Measurements from ENCODE around the gene ENO4. TPM values are rescaled to one million over a fixed set of nuclear protein-coding genes. Genes with fewer than 3 reads are reported as not detected.

ENO4 gene
- total and polyA plus RNA-seq, 10 of the 15 experiments (the other 5 are each of a cell fraction or from before 2014, with no cell fraction given), result 0.12 to 0.37 (median 0.18) TPM; not detected in 7

GRCh38 chr10:116800286-116800929, 48.9 kb upstream of the ENO4 start:
- Histone ChIP-seq H3K4me1 (ENCODE audit: control insufficient read depth, insufficient read depth, low read length) (no peaks in the 10 kb centered on the region), H3K27me3 (replicated peaks in 1 of 2; ENCODE audit: control insufficient read depth in 2 of 2, insufficient read depth in 2 of 2, low read length in 1 of 2) (no peaks in the 10 kb centered on the region), H3K9ac (ENCODE audit: control insufficient read depth, insufficient read depth, low read length) (no peak overlapping the region), H3K4me2 (ENCODE audit: control insufficient read depth, insufficient read depth) (no peak overlapping the region), H3K27ac (ENCODE audit: control insufficient read depth, insufficient read depth) (no peak overlapping the region), H3K9me3 (replicated peaks; ENCODE audit: control insufficient read depth, insufficient read depth, low read length) (no peaks in the 10 kb centered on the region), H3K36me3 (ENCODE audit: control insufficient read depth in 2 of 2, insufficient read depth in 2 of 2, low read length in 1 of 2) (no peaks in the 10 kb centered on the region), H2AFZ (ENCODE audit: control insufficient read depth, low read depth, low read length) (no peak overlapping the region), H3K4me3 (no peak overlapping the region), H4K20me1 (ENCODE audit: control insufficient read depth, insufficient read depth) (no peaks in the 10 kb centered on the region), H3K79me2 (ENCODE audit: control insufficient read depth, insufficient read depth, low read length) (no peaks in the 10 kb centered on the region)
- ChIA-PET SMC1A (ENCODE audit: uncharacterized antibody, unreplicated experiment) (interaction anchor here (0.8 to 2.9 kb wide), 4 partner anchors 17 to 374 kb away, joined by 4 to 13 read pairs (median 4); no protein-coding TSS in a partner anchor), POLR2A (no interaction called here), CTCF (interaction anchor here (1.2 to 10.2 kb wide), 5 partner anchors 9 to 371 kb away, joined by 3 to 286 read pairs (median 5); no protein-coding TSS in a partner anchor), RAD21 (ENCODE audit: unreplicated experiment) (interaction anchor here (1.4 to 1.6 kb wide), 2 partner anchors 12 to 374 kb away, joined by 3 to 5 read pairs; no protein-coding TSS in a partner anchor)
- ATAC-seq, result no peak
- BruUV-seq (replicated peaks), result no TSS peak
- intact Hi-C loops (cut with micrococcal nuclease; ENCODE audit: unreplicated experiment) (no loop called here), in situ Hi-C loops (cut with MboI) (no loop called here)
- DNase-seq (ENCODE audit: low read depth, low spot score), result no peak
- FAIRE-seq, result no peak
- 61% methylated on average over 9 of the region's 9 CpGs for WGBS (ENCODE audit: insufficient coverage, insufficient replicate concordance, low lambda C conversion rate, missing lambda C conversion rate)
- TF ChIP-seq SMARCA5 (IDR thresholded peaks at IDR 0.05), result no peak
- TF ChIP-seq IRF3 (IDR thresholded peaks at IDR 0.05), result no peak
- no peak for TF ChIP-seq ATF7 (IDR thresholded peaks at IDR 0.05; ENCODE audit: low read depth)
- TF ChIP-seq MEF2B (IDR thresholded peaks at IDR 0.05; ENCODE audit: partially characterized antibody, poor library complexity, severe bottlenecking), result no peak
- no peak for TF ChIP-seq BCL3 (IDR thresholded peaks at IDR 0.05; ENCODE audit: borderline replicate concordance, insufficient read depth, low read depth, low read length, poor library complexity, severe bottlenecking)
- TF ChIP-seq SMC3 (IDR thresholded peaks at IDR 0.05; ENCODE audit: borderline replicate concordance, low read length), result no peak
- TF ChIP-seq HDAC6 (IDR thresholded peaks at IDR 0.05; ENCODE audit: unreplicated experiment), result no peak
- TF ChIP-seq YBX1 (IDR thresholded peaks at IDR 0.05), result no peak
- TF ChIP-seq E2F8 (IDR thresholded peaks at IDR 0.05; ENCODE audit: low read depth, partially characterized antibody), result no peak
- no peak for TF ChIP-seq IRF5 (IDR thresholded peaks at IDR 0.05; ENCODE audit: borderline replicate concordance)
- no peak for TF ChIP-seq MYC (IDR thresholded peaks at IDR 0.05; ENCODE audit: insufficient read depth, insufficient read length, insufficient replicate concordance, low read length, severe bottlenecking)
- TF ChIP-seq RUNX3 (IDR thresholded peaks at IDR 0.05; ENCODE audit: low read length), result no peak
- no peak for TF ChIP-seq MLLT1 (IDR thresholded peaks at IDR 0.05)
- no peak for TF ChIP-seq BACH1 (IDR thresholded peaks at IDR 0.05; ENCODE audit: borderline replicate concordance)
- TF ChIP-seq ESRRA (IDR thresholded peaks at IDR 0.05; ENCODE audit: low read length), result no peak
- TF ChIP-seq TAF1 (IDR thresholded peaks at IDR 0.05; ENCODE audit: borderline replicate concordance, low read depth, low read length), result no peak
